ENCODE data around the gene ARPC1B.

Gene ARPC1B

DNA sequence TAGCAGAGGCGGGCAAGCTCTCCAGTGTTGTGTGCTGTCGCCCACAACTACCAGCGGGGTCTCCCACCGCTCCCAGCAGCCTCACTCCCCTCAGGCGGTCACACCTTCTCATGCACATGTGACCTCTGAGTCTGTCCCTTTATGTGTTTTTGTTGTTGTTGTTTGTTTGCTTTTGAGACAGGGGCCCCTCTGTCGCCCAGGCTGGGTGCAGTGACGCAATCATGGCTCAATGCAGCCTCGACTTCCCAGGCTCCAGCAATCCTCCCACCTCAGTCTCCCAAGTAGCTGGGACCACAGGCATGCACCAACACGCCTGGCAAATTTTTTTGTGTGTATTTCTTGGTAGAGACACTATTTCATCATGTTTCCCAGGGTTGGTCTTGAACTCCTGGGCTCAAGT is 65.7 kb downstream of the ARPC1B start:
- DNase-seq (ENCODE audit: low read depth in 3 of 3, low spot score in 1 of 3), result no peak

Measured in stimulated activated CD4-positive, alpha-beta T cell treated with anti-CD3 and anti-CD28 coated beads, TNF-alpha, amount 100 ng/mL, for 1 hour (primary cell).